A549 (cell line): ENCODE results near the gene ZNF423. TPM values are rescaled to one million over a fixed set of nuclear protein-coding genes. Genes with fewer than 3 reads are reported as not detected.

ENCODE experiments used
- ATAC-seq, 2 experiments: fragments of 200-7000 bp in 1 of 2; fragments of >200 bp in 1 of 2; cut with Nextera tagmentation in 1 of 2; cut with Tn5 transposase in 1 of 2; 3 replicates each; pipeline versions ENCODE4 v1.8.0 to v1.9.1; 2018 to 2020; ENCODE audit warnings: mild to moderate bottlenecking in 1 of 2, moderate library complexity in 1 of 2
- CTCF ChIA-PET: fragments of 300-600 bp; sonication (Branson Sonifier 250); formaldehyde crosslinking; extraction: SDS; loops from one replicate; lab custom pipeline; 2021; ENCODE audit warnings: antibody characterized with exemption, inconsistent platforms; lab: Yijun Ruan, JAX
- POLR2A ChIA-PET: fragments of 350-600 bp; formaldehyde crosslinking; extraction: SDS; loops from one replicate; lab custom pipeline; 2021; ENCODE audit warnings: antibody characterized with exemption, inconsistent platforms; lab: Yijun Ruan, JAX
- DNase-seq, 2 experiments: peaks; one replicate each; pipeline versions ENCODE4 v3.0.0 to v3.0.0-alpha.2; 2011 to 2016; ENCODE audit warnings: low read depth in 1 of 2, low spot score in 1 of 2
- FAIRE-seq: peaks from 2 replicates; lab custom pipeline; 2011; peaks lifted over from hg19 to GRCh38; lab: Jason Lieb, UNC
- H3K27ac ChIP-seq, 2 experiments: fragments of >200 bp; sonication (Bioruptor Twin); formaldehyde crosslinking; 3 replicates each; pipeline ENCODE4 v1.5.1; 2016 to 2017
- H3K4me1 ChIP-seq: fragments of >200 bp; sonication (Bioruptor Twin); formaldehyde crosslinking; 3 replicates; pipeline ENCODE4 v1.6.1; 2016
- H3K4me2 ChIP-seq: fragments of >200 bp; sonication (Bioruptor Twin); formaldehyde crosslinking; 3 replicates; pipeline ENCODE4 v1.6.1; 2016
- H3K4me3 ChIP-seq: fragments of >200 bp; sonication (Bioruptor Twin); formaldehyde crosslinking; 3 replicates; pipeline ENCODE4 v1.5.1; 2016
- H3K9me3 ChIP-seq: fragments of >200 bp; sonication (Bioruptor Twin); formaldehyde crosslinking; 3 replicates; pipeline ENCODE4 v1.6.1; 2016
- BHLHE40 ChIP-seq: IDR thresholded peaks from 2 replicates; pipeline ENCODE4 v1.6.1; 2012; ENCODE audit warnings: low read depth, low read length, inconsistent platforms
- CBX8 ChIP-seq: fragments of 200-600 bp; sonication (generic); IDR thresholded peaks from 2 replicates; pipeline ENCODE4 v1.6.1; 2016
- CHD2 ChIP-seq: fragments of 150-350 bp; IDR thresholded peaks from 2 replicates; pipeline ENCODE4 v1.6.1; 2014; ENCODE audit warnings: low read length; ENCODE audit not compliant: partially characterized antibody
- EHF ChIP-seq: fragments of 250-450 bp; sonication (Bioruptor Pico); IDR thresholded peaks from 2 replicates; pipeline ENCODE4 v1.5.0; 2020; ENCODE audit warnings: mild to moderate bottlenecking
- EHMT2 ChIP-seq: fragments of 200-600 bp; sonication (generic); IDR thresholded peaks from 2 replicates; pipeline ENCODE4 v1.6.1; 2016; ENCODE audit warnings: antibody characterized with exemption, low read depth, mild to moderate bottlenecking, moderate library complexity
- ESRRA ChIP-seq: fragments of 150-350 bp; IDR thresholded peaks from 2 replicates; pipeline ENCODE4 v1.6.1; 2014; ENCODE audit warnings: mild to moderate bottlenecking, low read length, borderline replicate concordance
- FOSB ChIP-seq: fragments of 250-450 bp; sonication (Bioruptor Pico); IDR thresholded peaks from 2 replicates; pipeline ENCODE4 v1.5.0; 2020; ENCODE audit warnings: mild to moderate bottlenecking, moderate library complexity
- FOSL2 ChIP-seq, 2 experiments: fragments of 450-650 bp in 1 of 2; fragments of >200 bp in 1 of 2; sonication (Bioruptor Twin) in 1 of 2; formaldehyde crosslinking; IDR thresholded peaks; 2 replicates each; pipeline versions ENCODE4 v1.5.0 to v1.6.1; 2016 to 2020; ENCODE audit warnings: mild to moderate bottlenecking in 1 of 2, moderate library complexity in 1 of 2
- FOXS1 ChIP-seq: fragments of 250-450 bp; sonication (Bioruptor Pico); IDR thresholded peaks from 2 replicates; pipeline ENCODE4 v1.5.0; 2020; ENCODE audit warnings: mild to moderate bottlenecking, moderate library complexity
- HEYL ChIP-seq: fragments of 250-450 bp; sonication (Bioruptor Pico); IDR thresholded peaks from 2 replicates; pipeline ENCODE4 v1.8.0; 2021; ENCODE audit warnings: mild to moderate bottlenecking, moderate library complexity
- HMGXB4 ChIP-seq: fragments of 250-450 bp; sonication (Bioruptor Pico); IDR thresholded peaks from 2 replicates; pipeline ENCODE4 v1.5.0; 2021; ENCODE audit warnings: mild to moderate bottlenecking, moderate library complexity, borderline replicate concordance
- HOXB13 ChIP-seq: fragments of 250-450 bp; sonication (Bioruptor Pico); IDR thresholded peaks from 2 replicates; pipeline ENCODE4 v1.5.0; 2020; ENCODE audit warnings: low read depth, mild to moderate bottlenecking, moderate library complexity
- JUN ChIP-seq, 2 experiments: fragments of >200 bp; sonication (Bioruptor Twin); formaldehyde crosslinking; IDR thresholded peaks; 2 replicates in 1 of 2; 3 replicates in 1 of 2; pipeline ENCODE4 v1.6.1; 2016 to 2017
- KDM1A ChIP-seq: fragments of 200-600 bp; sonication (generic); IDR thresholded peaks from 2 replicates; pipeline ENCODE4 v1.6.1; 2016; ENCODE audit warnings: low read depth, mild to moderate bottlenecking
- KDM5A ChIP-seq: fragments of 200-600 bp; sonication (generic); IDR thresholded peaks from 2 replicates; pipeline ENCODE4 v1.6.1; 2016; ENCODE audit warnings: antibody characterized with exemption, mild to moderate bottlenecking
- MAFK ChIP-seq: fragments of 450-650 bp; IDR thresholded peaks from 2 replicates; pipeline ENCODE4 v1.6.1; 2014; ENCODE audit not compliant: partially characterized antibody
- NPAS2 ChIP-seq: fragments of 250-450 bp; sonication (Bioruptor Pico); IDR thresholded peaks from 2 replicates; pipeline ENCODE4 v1.8.0; 2022; ENCODE audit warnings: mild to moderate bottlenecking, moderate library complexity, borderline replicate concordance
- POLR2A ChIP-seq: IDR thresholded peaks from 2 replicates; pipeline ENCODE4 v1.6.1; 2012; ENCODE audit warnings: mild to moderate bottlenecking, low read length
- POLR2AphosphoS2 ChIP-seq: conservative IDR thresholded peaks from 2 replicates; pipeline ENCODE4 v1.6.1; 2012; ENCODE audit warnings: low read length, improper control_type of control experiment, inconsistent platforms
- RAD21 ChIP-seq, 2 experiments: fragments of >200 bp in 1 of 2; sonication (Bioruptor Twin) in 1 of 2; formaldehyde crosslinking in 1 of 2; IDR thresholded peaks in 1 of 2; conservative IDR thresholded peaks in 1 of 2; 2 replicates in 1 of 2; 3 replicates in 1 of 2; pipeline ENCODE4 v1.6.1; 2012 to 2018; ENCODE audit warnings: inconsistent platforms in 1 of 2
- RFX5 ChIP-seq: fragments of 450-650 bp; IDR thresholded peaks from 2 replicates; pipeline ENCODE4 v1.7.1; 2014; ENCODE audit warnings: antibody characterized with exemption, mild to moderate bottlenecking, moderate library complexity
- SMC3 ChIP-seq: fragments of >200 bp; sonication (Bioruptor Twin); formaldehyde crosslinking; IDR thresholded peaks from 3 replicates; pipeline ENCODE4 v1.6.1; 2018; ENCODE audit warnings: inconsistent platforms
- TFCP2L1 ChIP-seq: fragments of 250-450 bp; sonication (Bioruptor Pico); IDR thresholded peaks from 2 replicates; pipeline ENCODE4 v1.5.0; 2021; ENCODE audit warnings: mild to moderate bottlenecking
- ZC3H11A ChIP-seq: fragments of 450-650 bp; IDR thresholded peaks from 2 replicates; pipeline ENCODE4 v1.6.1; 2014; ENCODE audit warnings: antibody characterized with exemption, mild to moderate bottlenecking
- ZNF302 ChIP-seq: fragments of 250-450 bp; sonication (Bioruptor Pico); IDR thresholded peaks from 2 replicates; pipeline ENCODE4 v1.9.0; 2021; ENCODE audit warnings: inconsistent platforms, mild to moderate bottlenecking, moderate library complexity
- ZSCAN20 ChIP-seq: fragments of 250-450 bp; sonication (Bioruptor Pico); IDR thresholded peaks from 2 replicates; pipeline ENCODE4 v1.8.0; 2022; ENCODE audit warnings: mild to moderate bottlenecking, moderate library complexity
- WGBS: methylation state at CpG from one replicate; pipeline ENCODE4 v1.1.6; 2017; ENCODE audit errors: missing lambda C conversion rate; 5-methylcytosine and 5-hydroxymethylcytosine counted together
- polyA plus RNA-seq, 4 experiments: library from polyadenylated mRNA; depleted of rRNA in 3 of 4; stranded (reverse); fragments of >200 nt; fragmentation: RNase III in 1 of 4; extraction: RNeasy Plus Mini Kit Qiagen cat#74134 plus additional on column Dnase treatment in 1 of 4; gene quantifications; 2 replicates in 3 of 4; 3 replicates in 1 of 4; pipeline ENCODE4 v1.2.3, GENCODE V29; 2011 to 2017

Gene ZNF423
- polyA plus RNA-seq, 2 of the 4 experiments (the other 2 are of a cell fraction), result 0.04 to 0.10 TPM

GRCh38 chr16:49537924-49538459 is 317.9 kb downstream of the ZNF423 start (continued):
- TF ChIP-seq FOSL2 (IDR thresholded peaks at IDR 0.05) (no peak), FOSL2 (CRISPR knock-in tag; IDR thresholded peaks at IDR 0.05) (no peak), KDM5A (no peak), EHMT2 (no peak), HEYL (CRISPR knock-in tag) (no peak), ESRRA (no peak), HOXB13 (CRISPR knock-in tag) (no peak), KDM1A (no peak), BHLHE40 (no peak), FOSB (CRISPR knock-in tag) (no peak), MAFK (no peak), ZC3H11A (no peak), JUN (IDR thresholded peaks at IDR 0.05) (no peak)

GRCh38 chr16:49534901-49535610 is 320.9 kb downstream of the ZNF423 start:
- FAIRE-seq (no peak), ATAC-seq (no peak), DNase-seq (no peak)
- H3K9me3 ChIP-seq, result no peaks in the 10 kb centered on the region
- POLR2A ChIA-PET, result no interaction called here
- H3K27ac ChIP-seq, result no peak overlapping the region
- H3K4me3 ChIP-seq, result no peak overlapping the region
- CTCF ChIA-PET, result interaction anchor here (1.3 kb wide), 1 partner anchor 13 kb away, joined by 3 read pairs; no protein-coding TSS in a partner anchor
- H3K4me2 ChIP-seq, result no peak overlapping the region
- no peaks in the 10 kb centered on the region for H3K4me1 ChIP-seq
- no peak for TF ChIP-seq CHD2
- TF ChIP-seq, all 56 proteins: peak for 0
- WGBS, result 35% methylated on average over 13 of the region's 13 CpGs

GRCh38 chr16:49533422-49533821 is 322.5 kb downstream of the ZNF423 start:
- TF ChIP-seq FOSL2 (IDR thresholded peaks at IDR 0.05) (no peak), FOSL2 (CRISPR knock-in tag; IDR thresholded peaks at IDR 0.05) (no peak), POLR2AphosphoS2 (no peak), FOXS1 (CRISPR knock-in tag) (no peak), RFX5 (no peak), JUN (IDR thresholded peaks at IDR 0.05) (no peak), POLR2A (no peak), ZSCAN20 (CRISPR knock-in tag) (no peak), EHF (CRISPR knock-in tag) (no peak), CBX8 (no peak), BHLHE40 (no peak), RAD21 (conservative IDR thresholded peaks at IDR 0.05 in 1 of 2, IDR thresholded peaks at IDR 0.05 in 1 of 2) (no peak), SMC3 (no peak), CHD2 (no peak), NPAS2 (CRISPR knock-in tag) (no peak), HMGXB4 (CRISPR knock-in tag) (no peak), HEYL (CRISPR knock-in tag) (no peak), ZC3H11A (no peak), ZNF302 (CRISPR knock-in tag) (no peak), MAFK (no peak), TFCP2L1 (CRISPR knock-in tag) (no peak)
- DNase-seq (no peak), FAIRE-seq (no peak), ATAC-seq (no peak)
- Histone ChIP-seq H3K27ac (no peak overlapping the region), H3K4me1 (no peaks in the 10 kb centered on the region), H3K4me2 (no peak overlapping the region), H3K9me3 (no peaks in the 10 kb centered on the region), H3K4me3 (no peak overlapping the region)
- ChIA-PET POLR2A (no interaction called here), CTCF (interaction anchor here (0.8 to 1.5 kb wide), 2 partner anchors 11 to 23 kb away, joined by 3 read pairs; no protein-coding TSS in a partner anchor)
- WGBS, result 68% methylated on average over 7 of the region's 7 CpGs
